Right atrium auricular region (tissue), 2 donors: ENCODE data around the gene ARHGAP12. TPM values are rescaled to one million over a fixed set of nuclear protein-coding genes. Genes with fewer than 3 reads are reported as not detected.

Experiments used
- DNase-seq: peaks from one replicate; pipeline ENCODE4 v3.0.0-alpha.2; 2019; ENCODE audit warnings: low spot score
- H3K27ac ChIP-seq, 2 donors: fragments of 200-600 bp; sonication (generic); 1 replicate in 1 of 2; 2 replicates in 1 of 2; pipeline ENCODE4 v1.5.1; 2016 to 2019
- H3K27me3 ChIP-seq, 2 donors: fragments of 200-600 bp; sonication (generic); one replicate each; pipeline versions ENCODE4 v1.5.1 to v1.6.0; 2017 to 2019
- H3K36me3 ChIP-seq: fragments of 200-600 bp; sonication (generic); one replicate; pipeline ENCODE4 v1.5.1; 2016
- H3K4me1 ChIP-seq, 2 donors: fragments of 200-600 bp; sonication (generic); one replicate each; pipeline versions ENCODE4 v1.5.1 to v1.6.0; 2017 to 2019
- H3K4me3 ChIP-seq, 2 donors: fragments of 200-600 bp; sonication (generic); 1 replicate in 1 of 2; 2 replicates in 1 of 2; pipeline ENCODE4 v1.5.1; 2017 to 2019; ENCODE audit warnings: mild to moderate bottlenecking in 1 of 2, moderate library complexity in 1 of 2
- H3K9me3 ChIP-seq, 2 donors: fragments of 200-600 bp; sonication (generic); one replicate each; pipeline ENCODE4 v1.5.1; 2019
- total RNA-seq, 2 donors: library from RNA; depleted of rRNA; stranded (reverse); fragments of >200 nt; gene quantifications; one replicate each; pipeline ENCODE4 v1.1.0, GENCODE V29; 2016
- TF ChIP-seq, protein P1 (sequence below), 2 donors: fragments of 200-600 bp; sonication (generic); IDR thresholded peaks; one replicate each; pipeline ENCODE4 v1.5.1; 2019; ENCODE audit warnings: antibody characterized with exemption in 2 of 2

ARHGAP12 gene
- total RNA-seq, 2 donors from 2014 or later, result 20.8 to 24.1 TPM

- H3K36me3 ChIP-seq, result no peaks in the 10 kb centered on the region
- no peak overlapping the region for H3K4me3 ChIP-seq
- TF ChIP-seq, protein P1, sequence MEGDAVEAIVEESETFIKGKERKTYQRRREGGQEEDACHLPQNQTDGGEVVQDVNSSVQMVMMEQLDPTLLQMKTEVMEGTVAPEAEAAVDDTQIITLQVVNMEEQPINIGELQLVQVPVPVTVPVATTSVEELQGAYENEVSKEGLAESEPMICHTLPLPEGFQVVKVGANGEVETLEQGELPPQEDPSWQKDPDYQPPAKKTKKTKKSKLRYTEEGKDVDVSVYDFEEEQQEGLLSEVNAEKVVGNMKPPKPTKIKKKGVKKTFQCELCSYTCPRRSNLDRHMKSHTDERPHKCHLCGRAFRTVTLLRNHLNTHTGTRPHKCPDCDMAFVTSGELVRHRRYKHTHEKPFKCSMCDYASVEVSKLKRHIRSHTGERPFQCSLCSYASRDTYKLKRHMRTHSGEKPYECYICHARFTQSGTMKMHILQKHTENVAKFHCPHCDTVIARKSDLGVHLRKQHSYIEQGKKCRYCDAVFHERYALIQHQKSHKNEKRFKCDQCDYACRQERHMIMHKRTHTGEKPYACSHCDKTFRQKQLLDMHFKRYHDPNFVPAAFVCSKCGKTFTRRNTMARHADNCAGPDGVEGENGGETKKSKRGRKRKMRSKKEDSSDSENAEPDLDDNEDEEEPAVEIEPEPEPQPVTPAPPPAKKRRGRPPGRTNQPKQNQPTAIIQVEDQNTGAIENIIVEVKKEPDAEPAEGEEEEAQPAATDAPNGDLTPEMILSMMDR (IDR thresholded peaks at IDR 0.05), result no peak
- no peak for DNase-seq
- no peak overlapping the region for H3K27ac ChIP-seq
- H3K9me3 ChIP-seq, result no peaks in the 10 kb centered on the region
- H3K4me1 ChIP-seq, result peaks cover 0 to 41% of the 10 kb centered on the region in 2 donors
- no peaks in the 10 kb centered on the region for H3K27me3 ChIP-seq
Measured at GRCh38 chr10:31910016-31910415, 18.6 kb downstream of the ARHGAP12 start.

DNA sequence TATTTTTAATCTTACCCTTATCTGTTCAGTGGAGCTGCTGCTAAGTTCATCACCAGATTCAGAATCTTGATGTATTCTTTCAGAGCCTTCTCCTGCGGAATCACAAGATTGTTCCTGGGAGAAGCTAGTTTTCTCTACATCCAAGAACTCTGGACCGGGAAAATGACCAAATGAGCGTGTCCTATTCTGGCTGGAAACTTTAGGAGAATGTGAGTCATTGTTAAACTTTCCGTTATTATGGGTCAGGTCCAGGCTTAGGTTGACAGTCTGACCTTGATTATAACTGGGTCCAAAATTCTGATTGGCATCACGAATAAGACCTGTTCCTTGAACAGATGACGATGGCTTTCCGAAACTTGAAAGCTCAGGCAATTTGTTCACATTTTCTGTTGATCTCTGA is 20.5 kb downstream of the ARHGAP12 start:
- H3K27me3 ChIP-seq, result no peaks in the 10 kb centered on the region
- H3K9me3 ChIP-seq, result no peaks in the 10 kb centered on the region
- H3K36me3 ChIP-seq, result no peaks in the 10 kb centered on the region
- H3K4me1 ChIP-seq, result peaks cover 0 to 32% of the 10 kb centered on the region in 2 donors
- DNase-seq, result no peak
- H3K4me3 ChIP-seq, result no peak overlapping the region
- TF ChIP-seq, protein P1 (IDR thresholded peaks at IDR 0.05), result no peak
- H3K27ac ChIP-seq, result no peak overlapping the region

- Histone ChIP-seq H3K9me3 (peaks cover 0 to 3% of the 10 kb centered on the region in 2 donors), H3K36me3 (no peaks in the 10 kb centered on the region), H3K27me3 (no peaks in the 10 kb centered on the region), H3K27ac (no peak overlapping the region), H3K4me1 (peaks cover 0 to 19% of the 10 kb centered on the region in 2 donors), H3K4me3 (no peak overlapping the region)
- DNase-seq, result no peak
- TF ChIP-seq, protein P1 (IDR thresholded peaks at IDR 0.05), result no peak
Measured at GRCh38 chr10:31906039-31906438, 22.6 kb downstream of the ARHGAP12 start.

DNA sequence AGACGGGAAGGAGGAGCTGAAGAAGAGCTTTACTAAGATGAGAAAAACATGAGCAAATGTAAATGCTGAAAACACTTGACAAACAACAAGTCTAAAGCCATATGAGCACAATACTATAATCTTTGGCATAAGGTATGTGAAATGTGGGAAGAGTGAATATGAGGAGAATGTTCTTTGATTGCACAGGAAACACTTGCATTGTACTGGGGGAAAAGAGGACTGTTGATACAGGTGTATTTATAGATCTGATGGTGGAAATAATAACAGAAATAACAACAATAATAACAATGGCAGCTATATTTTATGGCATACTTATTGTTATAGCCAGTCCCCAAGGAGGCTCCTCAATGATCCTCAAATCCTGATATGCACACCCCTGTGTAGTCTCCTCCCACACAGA is 23.0 kb downstream of the ARHGAP12 start:
- Histone ChIP-seq H3K9me3 (peaks cover 0 to 3% of the 10 kb centered on the region in 2 donors), H3K27me3 (no peaks in the 10 kb centered on the region), H3K36me3 (no peaks in the 10 kb centered on the region), H3K4me1 (peaks cover 0 to 19% of the 10 kb centered on the region in 2 donors), H3K27ac (no peak overlapping the region), H3K4me3 (no peak overlapping the region)
- DNase-seq, result no peak
- TF ChIP-seq, protein P1 (IDR thresholded peaks at IDR 0.05), result no peak

DNA sequence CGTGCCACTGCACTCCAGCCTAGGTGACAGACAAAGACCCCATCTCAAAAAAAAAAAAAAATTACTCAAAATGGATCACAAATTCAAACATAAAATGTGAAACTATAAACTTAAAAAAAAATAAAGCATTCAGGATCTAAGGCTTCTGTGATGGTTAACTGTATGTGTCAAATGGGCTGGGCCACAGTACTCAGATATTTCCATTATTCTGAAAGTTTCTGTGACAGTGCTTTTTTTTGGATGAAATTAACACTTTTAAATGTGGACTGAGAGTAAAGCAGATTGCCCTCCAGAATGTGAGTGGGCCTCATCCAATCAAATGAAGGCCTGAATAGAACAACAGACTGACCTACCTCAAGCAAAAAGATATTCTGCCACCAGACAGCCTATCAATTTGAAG is 26.0 kb downstream of the ARHGAP12 start:
- no peak for DNase-seq
- TF ChIP-seq, protein P1 (IDR thresholded peaks at IDR 0.05), result no peak
- no peak overlapping the region for H3K27ac ChIP-seq
- H3K36me3 ChIP-seq, result no peaks in the 10 kb centered on the region
- no peaks in the 10 kb centered on the region for H3K27me3 ChIP-seq
- H3K9me3 ChIP-seq, result peaks cover 0 to 3% of the 10 kb centered on the region in 2 donors
- H3K4me3 ChIP-seq, result no peak overlapping the region
- peaks cover 0 to 15% of the 10 kb centered on the region in 2 donors for H3K4me1 ChIP-seq

GRCh38 chr10:31897506-31897905 is 31.1 kb downstream of the ARHGAP12 start:
- Histone ChIP-seq H3K27me3 (no peaks in the 10 kb centered on the region), H3K4me3 (no peak overlapping the region), H3K9me3 (peaks cover 0 to 3% of the 10 kb centered on the region in 2 donors), H3K36me3 (no peaks in the 10 kb centered on the region), H3K27ac (peak overlapping the region; percentile 17 to 23), H3K4me1 (peaks cover 0 to 17% of the 10 kb centered on the region in 2 donors)
- TF ChIP-seq, protein P1 (IDR thresholded peaks at IDR 0.05), result no peak
- DNase-seq, result no peak
